Measurements from ENCODE around the gene DNAAF2. TPM values are rescaled to one million over a fixed set of nuclear protein-coding genes. Genes with fewer than 3 reads are reported as not detected.
A peak's percentile ranks its signal among the peaks of the same experiment; 100 is the strongest.

DNAAF2 gene
- total RNA-seq, 4 donors from 2014 or later = 9.6 to 21.7 (median 19.4) TPM

DNA sequence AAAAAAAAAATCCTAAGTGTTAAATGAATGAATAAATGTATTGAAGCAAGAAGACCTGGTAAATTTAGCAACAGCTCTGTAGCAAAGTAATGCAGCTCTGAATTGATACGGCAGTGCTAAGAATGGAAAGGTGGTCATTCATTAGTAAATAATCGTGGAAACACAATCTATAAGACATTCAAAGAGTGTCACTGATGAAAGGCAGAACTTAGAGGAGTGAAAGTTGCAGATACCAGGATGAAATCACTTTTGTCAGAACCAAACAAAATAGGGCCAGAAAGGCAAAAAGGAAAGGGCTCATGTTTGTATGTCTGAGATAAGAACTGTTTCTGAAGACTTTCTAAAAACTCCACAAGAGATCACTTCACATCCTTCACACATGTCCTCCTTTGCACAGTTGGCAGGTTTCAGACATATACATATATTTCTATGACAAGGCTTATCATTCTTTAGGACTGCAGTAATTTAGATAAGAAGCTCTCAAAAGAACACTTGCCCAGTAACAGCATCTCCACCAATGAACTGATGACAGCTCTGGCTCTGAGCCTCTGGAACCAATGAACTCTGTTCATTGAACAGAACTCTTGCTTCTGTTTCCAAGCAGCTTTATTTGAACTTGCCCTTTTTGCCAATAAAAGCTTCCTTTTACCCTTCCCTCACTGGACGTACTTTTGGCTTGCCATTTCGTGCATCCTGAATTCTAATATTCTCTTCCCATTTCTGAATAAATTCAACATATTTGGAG, 40.5 kb downstream of the DNAAF2 start:
- Histone ChIP-seq H3K9me3 (no peaks in the 10 kb centered on the region), H3K27me3 (no peaks in the 10 kb centered on the region), H3K4me3 (no peak overlapping the region), H3K4me1 (peaks cover 0 to 42% (median 18%) of the 10 kb centered on the region in 4 donors), H3K36me3 (no peaks in the 10 kb centered on the region), H3K27ac (peak overlapping the region; percentile 96 to 98 (median 96))
- intact Hi-C loops (cut with DNase I; ENCODE audit: low total_unique reads) = no loop called here
- DNase-seq = peak; percentile 68
- TF ChIP-seq POLR2AphosphoS5 (IDR thresholded peaks at IDR 0.05) (no peak), CTCF (IDR thresholded peaks at IDR 0.05) (no peak), POLR2A (IDR thresholded peaks at IDR 0.05) (no peak), EP300 (IDR thresholded peaks at IDR 0.05; ENCODE audit: low read depth) (no peak)
- in situ Hi-C loops (cut with MboI; ENCODE audit: low pct_ligation_motif_present in 1 of 4, low pct_unique_long_range_greater_than_20kb in 1 of 4, low sequenced_read_pairs in 3 of 4) = no loop called here
- 23 to 45% methylated on average over 4 of the region's 4 CpGs for WGBS, 2 donors (ENCODE audit: low coverage in 1 of 2)

DNA sequence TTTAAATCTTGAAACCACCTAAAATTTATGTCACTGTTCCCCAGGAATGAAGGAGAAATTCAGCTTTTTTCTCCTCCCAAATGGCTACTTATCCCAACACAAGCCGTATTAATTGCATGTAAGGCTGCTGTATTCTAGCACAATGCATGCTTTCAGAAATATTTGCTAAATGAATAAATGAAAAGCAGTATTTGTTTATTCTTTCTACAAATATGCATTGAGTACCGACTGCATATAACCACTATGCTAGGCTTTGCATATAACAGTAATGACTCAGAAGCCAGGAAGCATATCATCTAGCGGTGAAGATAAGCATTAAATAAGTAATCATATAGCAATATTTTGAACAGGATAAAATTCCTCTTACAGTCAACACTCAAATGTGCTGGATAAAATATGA, 42.0 kb downstream of the DNAAF2 start:
- Histone ChIP-seq H3K4me1 (peaks cover 0 to 42% (median 18%) of the 10 kb centered on the region in 4 donors), H3K27me3 (no peaks in the 10 kb centered on the region), H3K9me3 (no peaks in the 10 kb centered on the region), H3K36me3 (no peaks in the 10 kb centered on the region), H3K4me3 (no peak overlapping the region), H3K27ac (no peak overlapping the region)
- intact Hi-C loops (cut with DNase I; ENCODE audit: low total_unique reads) (no loop called here), in situ Hi-C loops (cut with MboI; ENCODE audit: low pct_ligation_motif_present in 1 of 4, low pct_unique_long_range_greater_than_20kb in 1 of 4, low sequenced_read_pairs in 3 of 4) (no loop called here)
- no peak for DNase-seq
- TF ChIP-seq CTCF (IDR thresholded peaks at IDR 0.05) (no peak), POLR2AphosphoS5 (IDR thresholded peaks at IDR 0.05) (no peak), POLR2A (IDR thresholded peaks at IDR 0.05) (no peak)
- 65 to 76% methylated on average over 3 of the region's 3 CpGs for WGBS, 2 donors (ENCODE audit: low coverage in 1 of 2)

- Histone ChIP-seq H3K9me3 (no peaks in the 10 kb centered on the region), H3K27ac (no peak overlapping the region), H3K27me3 (no peaks in the 10 kb centered on the region), H3K4me1 (peaks cover under 1 to 23% (median 10%) of the 10 kb centered on the region in 4 donors), H3K36me3 (no peaks in the 10 kb centered on the region), H3K4me3 (no peak overlapping the region)
- TF ChIP-seq CTCF (IDR thresholded peaks at IDR 0.05) = no peak
- no peak for TF ChIP-seq EP300 (IDR thresholded peaks at IDR 0.05; ENCODE audit: low read depth)
- TF ChIP-seq POLR2A (IDR thresholded peaks at IDR 0.05) = no peak
- no peak for TF ChIP-seq POLR2AphosphoS5 (IDR thresholded peaks at IDR 0.05)
- in situ Hi-C loops (cut with MboI; ENCODE audit: low pct_ligation_motif_present in 1 of 4, low pct_unique_long_range_greater_than_20kb in 1 of 4, low sequenced_read_pairs in 3 of 4) = no loop called here
- 84 to 93% methylated on average over 3 of the region's 3 CpGs for WGBS, 2 donors (ENCODE audit: low coverage in 1 of 2)
- no peak for DNase-seq
- intact Hi-C loops (cut with DNase I; ENCODE audit: low total_unique reads) = no loop called here
Observed at GRCh38 chr14:49589387-49589786, 45.7 kb downstream of the DNAAF2 start.

DNA sequence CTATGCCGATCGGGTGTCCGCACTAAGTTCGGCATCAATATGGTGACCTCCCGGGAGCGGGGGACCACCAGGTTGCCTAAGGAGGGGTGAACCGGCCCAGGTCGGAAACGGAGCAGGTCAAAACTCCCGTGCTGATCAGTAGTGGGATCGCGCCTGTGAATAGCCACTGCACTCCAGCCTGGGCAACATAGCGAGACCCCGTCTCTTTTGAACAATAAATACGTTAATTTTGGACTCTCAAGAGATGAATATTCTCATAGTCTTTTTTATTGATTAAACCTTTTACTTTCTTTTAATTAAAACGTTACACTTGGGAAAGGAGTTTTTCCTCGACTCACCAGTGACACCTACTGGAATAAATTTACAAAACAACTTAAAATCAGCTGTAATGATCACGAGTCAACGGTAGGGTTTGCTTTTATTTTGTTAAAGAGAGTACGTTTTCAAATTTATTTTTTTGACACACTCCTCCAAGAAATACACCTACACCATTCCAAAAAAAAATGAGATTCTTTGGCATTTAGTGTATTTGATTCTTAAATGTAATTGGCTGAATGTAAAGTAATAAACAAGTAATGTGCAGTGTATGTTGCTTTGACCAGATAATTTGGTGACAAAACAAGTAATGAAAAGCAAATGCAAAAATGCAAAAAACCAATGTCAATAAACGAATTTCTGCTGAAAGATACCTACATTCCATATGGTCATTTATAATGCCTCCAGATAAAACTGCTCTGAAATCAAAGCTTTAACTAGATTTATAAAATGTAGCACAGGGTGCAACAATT, 48.2 kb downstream of the DNAAF2 start:
- 1% methylated on average over 7 to 14 of the region's 21 CpGs for WGBS, 2 donors (ENCODE audit: low coverage in 1 of 2)
- DNase-seq = peak; percentile 27
- intact Hi-C loops (cut with DNase I; ENCODE audit: low total_unique reads) (no loop called here), in situ Hi-C loops (cut with MboI; ENCODE audit: low pct_ligation_motif_present in 1 of 4, low pct_unique_long_range_greater_than_20kb in 1 of 4, low sequenced_read_pairs in 3 of 4) (no loop called here)
- Histone ChIP-seq H3K27me3 (no peaks in the 10 kb centered on the region), H3K27ac (peak overlapping the region; percentile 93 to 97 (median 96)), H3K9me3 (no peaks in the 10 kb centered on the region), H3K4me3 (peak overlapping the region in 3 of 4 donors; percentile 68 to 96 (median 75)), H3K4me1 (peaks cover 7 to 27% (median 23%) of the 10 kb centered on the region in 4 donors), H3K36me3 (peaks cover 0 to 5% (median 0%) of the 10 kb centered on the region in 4 donors)
- TF ChIP-seq POLR2AphosphoS5 (IDR thresholded peaks at IDR 0.05) (no peak), EP300 (IDR thresholded peaks at IDR 0.05; ENCODE audit: low read depth) (no peak), CTCF (IDR thresholded peaks at IDR 0.05) (peak; percentile 77 to 98 (median 90))

Data from transverse colon (tissue), 4 donors.